Endodermal cell (in vitro differentiated cells): ENCODE data around the gene XXYLT1. TPM values are rescaled to one million over a fixed set of nuclear protein-coding genes. Genes with fewer than 3 reads are reported as not detected.

Experiments
- DNase-seq: peaks from one replicate; pipeline ENCODE4 v3.0.0-alpha.2; 2017
- H3K27ac ChIP-seq: 2 replicates; pipeline ENCODE4 v1.5.1; 2013; ENCODE audit warnings: mild to moderate bottlenecking, low read depth, low read length, moderate library complexity
- H3K27me3 ChIP-seq: 2 replicates; pipeline ENCODE4 v1.6.1; 2013; ENCODE audit warnings: mild to moderate bottlenecking, low read length, moderate library complexity; ENCODE audit not compliant: insufficient read depth, control insufficient read depth, poor library complexity, severe bottlenecking
- H3K36me3 ChIP-seq: 2 replicates; pipeline ENCODE4 v1.7.0; 2013; ENCODE audit warnings: mild to moderate bottlenecking, low read length, moderate library complexity; ENCODE audit not compliant: control insufficient read depth, insufficient read depth
- H3K4me1 ChIP-seq: one replicate; pipeline ENCODE4 v1.7.0; 2013; ENCODE audit warnings: low read length; ENCODE audit not compliant: control insufficient read depth, insufficient read depth
- H3K4me3 ChIP-seq: 2 replicates; pipeline ENCODE4 v1.5.1; 2013; ENCODE audit warnings: mild to moderate bottlenecking, low read length, moderate library complexity
- H3K9ac ChIP-seq: 2 replicates; pipeline ENCODE4 v1.6.1; 2013; ENCODE audit warnings: mild to moderate bottlenecking, low read length, moderate library complexity; ENCODE audit not compliant: poor library complexity, severe bottlenecking; ENCODE audit errors: extremely low read depth
- H3K9me3 ChIP-seq: 2 replicates; pipeline ENCODE4 v1.6.1; 2013; ENCODE audit warnings: mild to moderate bottlenecking, low read length, moderate library complexity; ENCODE audit not compliant: control insufficient read depth
- H3K27ac Mint-ChIP-seq: 2 replicates; pipeline ENCODE4 v1.8.0; 2020; ENCODE audit warnings: mixed read lengths
- H3K27me3 Mint-ChIP-seq: 2 replicates; pipeline ENCODE4 v1.8.0; 2021; ENCODE audit warnings: mild to moderate bottlenecking, mixed read lengths; ENCODE audit not compliant: insufficient read depth
- H3K36me3 Mint-ChIP-seq: 2 replicates; pipeline ENCODE4 v1.8.0; 2020; ENCODE audit warnings: low read depth, mixed read lengths
- H3K4me1 Mint-ChIP-seq: 2 replicates; pipeline ENCODE4 v1.8.0; 2020; ENCODE audit warnings: mixed read lengths
- H3K4me3 Mint-ChIP-seq: 2 replicates; pipeline ENCODE4 v1.8.0; 2020; ENCODE audit warnings: mild to moderate bottlenecking, moderate library complexity, mixed read lengths
- H3K9me3 Mint-ChIP-seq: 2 replicates; pipeline ENCODE4 v1.8.0; 2020; ENCODE audit warnings: mild to moderate bottlenecking, mixed read lengths
- WGBS, 2 experiments: methylation state at CpG; one replicate each; pipeline versions ENCODE4 v1.1.5 to v1.1.7; 2013; ENCODE audit warnings: missing lambda C conversion rate in 2 of 2, mixed read lengths in 1 of 2; ENCODE audit not compliant: insufficient coverage in 1 of 2, insufficient read length in 1 of 2; 5-methylcytosine and 5-hydroxymethylcytosine counted together
- total RNA-seq, 2 donors: library from RNA; stranded (reverse); fragmentation: NEBNext Ultra II Directional in 1 of 2; extraction: Animal tissue kit (Norgen Biotek cat#: 25700) in 1 of 2; gene quantifications; 2 replicates in 1 of 2; 3 replicates in 1 of 2; pipeline ENCODE4 v1.2.1, GENCODE V29; 2021
- TF ChIP-seq, protein P1 (sequence below): fragments of 200-600 bp; sonication (generic); conservative IDR thresholded peaks from 2 replicates; pipeline ENCODE4 v1.5.0; 2021; ENCODE audit warnings: antibody characterized with exemption, mild to moderate bottlenecking

XXYLT1 gene
- total RNA-seq, 2 donors from 2014 or later = 35.5 to 38.3 TPM

DNA sequence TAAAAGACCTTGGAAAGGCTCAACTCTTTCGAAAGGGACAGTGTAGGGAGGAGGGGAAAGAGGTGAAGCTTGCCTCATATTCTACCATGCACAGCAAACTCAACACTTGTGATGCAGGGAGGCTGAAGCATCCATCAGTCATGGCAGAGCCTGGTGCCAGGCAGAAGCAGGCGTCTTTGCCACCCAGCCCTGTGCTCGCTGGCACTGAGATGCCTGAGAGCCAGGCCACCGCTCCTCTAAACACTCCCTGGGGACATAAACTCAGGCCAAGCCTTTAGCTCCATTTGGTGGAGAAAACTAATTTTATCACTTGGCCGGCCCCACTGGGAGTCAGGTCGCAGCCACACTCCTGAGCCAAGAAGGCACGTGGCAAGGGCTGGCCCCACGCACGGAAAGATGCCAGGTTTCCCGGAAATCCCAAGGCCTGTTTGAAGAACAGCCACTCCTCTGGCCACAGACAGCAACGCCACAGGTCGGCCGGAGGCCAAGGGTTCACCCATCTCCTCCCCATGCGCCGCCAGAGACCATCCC is 30.7 kb downstream of the XXYLT1 start:
- Mint-ChIP-seq H3K27ac (peak overlapping the region; percentile 52), H3K27me3 (no peaks in the 10 kb centered on the region), H3K9me3 (peaks cover 6% of the 10 kb centered on the region), H3K36me3 (peaks cover 48% of the 10 kb centered on the region), H3K4me1 (peaks cover 15% of the 10 kb centered on the region), H3K4me3 (no peak overlapping the region)
- TF ChIP-seq, protein P1, sequence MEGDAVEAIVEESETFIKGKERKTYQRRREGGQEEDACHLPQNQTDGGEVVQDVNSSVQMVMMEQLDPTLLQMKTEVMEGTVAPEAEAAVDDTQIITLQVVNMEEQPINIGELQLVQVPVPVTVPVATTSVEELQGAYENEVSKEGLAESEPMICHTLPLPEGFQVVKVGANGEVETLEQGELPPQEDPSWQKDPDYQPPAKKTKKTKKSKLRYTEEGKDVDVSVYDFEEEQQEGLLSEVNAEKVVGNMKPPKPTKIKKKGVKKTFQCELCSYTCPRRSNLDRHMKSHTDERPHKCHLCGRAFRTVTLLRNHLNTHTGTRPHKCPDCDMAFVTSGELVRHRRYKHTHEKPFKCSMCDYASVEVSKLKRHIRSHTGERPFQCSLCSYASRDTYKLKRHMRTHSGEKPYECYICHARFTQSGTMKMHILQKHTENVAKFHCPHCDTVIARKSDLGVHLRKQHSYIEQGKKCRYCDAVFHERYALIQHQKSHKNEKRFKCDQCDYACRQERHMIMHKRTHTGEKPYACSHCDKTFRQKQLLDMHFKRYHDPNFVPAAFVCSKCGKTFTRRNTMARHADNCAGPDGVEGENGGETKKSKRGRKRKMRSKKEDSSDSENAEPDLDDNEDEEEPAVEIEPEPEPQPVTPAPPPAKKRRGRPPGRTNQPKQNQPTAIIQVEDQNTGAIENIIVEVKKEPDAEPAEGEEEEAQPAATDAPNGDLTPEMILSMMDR = no peak
- H3K9me3 ChIP-seq = no peaks in the 10 kb centered on the region
- no peak overlapping the region for H3K9ac ChIP-seq
- no peaks in the 10 kb centered on the region for H3K27me3 ChIP-seq
- no peak overlapping the region for H3K4me3 ChIP-seq
- H3K36me3 ChIP-seq = peaks cover 12% of the 10 kb centered on the region
- no peaks in the 10 kb centered on the region for H3K4me1 ChIP-seq
- 95 to 100% methylated on average over 8 to 15 of the region's 15 CpGs for WGBS, 2 experiments
- H3K27ac ChIP-seq = no peak overlapping the region
- DNase-seq = peak; percentile 16

DNA sequence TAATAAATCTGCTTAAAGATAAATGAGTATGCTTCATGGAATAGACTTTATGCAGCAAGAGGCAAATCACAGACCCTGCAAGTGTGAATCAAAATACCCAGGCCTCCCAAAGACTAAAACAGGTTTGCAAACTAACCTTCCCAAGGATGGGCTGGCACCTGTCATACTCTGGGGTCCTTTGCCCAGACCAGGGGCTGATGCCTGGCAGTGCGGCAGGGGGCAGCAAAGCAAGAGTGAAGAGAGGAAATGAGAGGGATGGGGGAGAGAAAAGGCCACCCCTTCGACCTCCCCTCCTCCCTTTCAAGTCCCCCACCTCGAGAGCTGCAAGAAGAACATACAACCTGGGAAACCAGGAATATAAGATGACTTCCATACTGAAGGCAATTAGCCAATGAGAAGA is 31.8 kb downstream of the XXYLT1 start:
- H3K4me1 ChIP-seq = no peaks in the 10 kb centered on the region
- Mint-ChIP-seq H3K27ac (no peak overlapping the region), H3K4me1 (peaks cover 15% of the 10 kb centered on the region), H3K36me3 (peaks cover 53% of the 10 kb centered on the region), H3K4me3 (no peak overlapping the region), H3K9me3 (peaks cover 9% of the 10 kb centered on the region), H3K27me3 (no peaks in the 10 kb centered on the region)
- H3K4me3 ChIP-seq = no peak overlapping the region
- no peaks in the 10 kb centered on the region for H3K27me3 ChIP-seq
- H3K27ac ChIP-seq = no peak overlapping the region
- peaks cover 12% of the 10 kb centered on the region for H3K36me3 ChIP-seq
- no peak overlapping the region for H3K9ac ChIP-seq
- TF ChIP-seq, protein P1 = no peak
- 90% methylated on average over 3 of the region's 3 CpGs; no CpG with 5 or more reads in 1 of the 2 experiments for WGBS, 2 experiments
- peak; percentile 21 for DNase-seq
- peaks cover 4% of the 10 kb centered on the region for H3K9me3 ChIP-seq

DNA sequence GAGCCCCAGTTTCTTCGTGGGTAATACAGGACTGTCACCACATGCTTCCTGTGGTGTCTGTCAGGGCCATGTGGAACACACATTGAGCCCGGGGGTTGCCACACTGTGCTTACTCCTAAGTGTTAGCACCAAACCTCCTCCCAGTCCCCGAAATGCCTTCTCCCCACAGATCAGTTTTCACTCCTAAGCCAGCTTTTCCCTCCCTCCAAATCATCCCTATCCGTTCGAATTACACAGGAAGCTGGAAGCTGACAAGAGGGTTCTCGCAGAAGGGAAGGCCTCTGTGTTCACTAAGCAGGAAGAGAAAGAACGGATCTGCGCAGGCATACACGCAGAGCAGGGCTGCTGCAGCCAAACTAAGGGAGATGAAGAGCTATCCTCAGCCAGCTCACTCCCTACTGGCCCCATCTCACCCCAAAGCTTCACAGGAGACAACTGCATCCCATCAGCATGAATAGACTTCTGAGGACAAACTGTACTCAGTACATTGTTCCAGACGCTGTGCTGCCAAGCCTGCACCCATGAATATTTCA is 32.3 kb downstream of the XXYLT1 start:
- TF ChIP-seq, protein P1 = no peak
- no peaks in the 10 kb centered on the region for H3K27me3 ChIP-seq
- Mint-ChIP-seq H3K4me3 (no peak overlapping the region), H3K36me3 (peaks cover 50% of the 10 kb centered on the region), H3K9me3 (peaks cover 9% of the 10 kb centered on the region), H3K4me1 (peaks cover 12% of the 10 kb centered on the region), H3K27me3 (no peaks in the 10 kb centered on the region), H3K27ac (no peak overlapping the region)
- no peak overlapping the region for H3K9ac ChIP-seq
- H3K27ac ChIP-seq = no peak overlapping the region
- H3K4me3 ChIP-seq = no peak overlapping the region
- H3K36me3 ChIP-seq = peaks cover 12% of the 10 kb centered on the region
- H3K9me3 ChIP-seq = peaks cover 4% of the 10 kb centered on the region
- WGBS, 2 experiments = 89 to 91% methylated on average over 7 to 10 of the region's 10 CpGs
- no peaks in the 10 kb centered on the region for H3K4me1 ChIP-seq
- peak; percentile 20 for DNase-seq
